COLO829 (cell line): ENCODE measurements around the gene ZFAND4.
A peak's percentile ranks its signal among the peaks of the same experiment; 100 is the strongest.
"Not testable (repeated sequence)": the region's sequence is repeated elsewhere in the genome, so short reads cannot be mapped to it uniquely, and the experiment has no call there.

ENCODE experiments used
- DNase-seq: peaks from one replicate; pipeline ENCODE4 v3.0.0; 2012; ENCODE audit warnings: low spot score

The ZFAND4 gene

GRCh38 chr10:45589868-45590267, 82.7 kb downstream of the ZFAND4 start:
- no peak for DNase-seq

DNA sequence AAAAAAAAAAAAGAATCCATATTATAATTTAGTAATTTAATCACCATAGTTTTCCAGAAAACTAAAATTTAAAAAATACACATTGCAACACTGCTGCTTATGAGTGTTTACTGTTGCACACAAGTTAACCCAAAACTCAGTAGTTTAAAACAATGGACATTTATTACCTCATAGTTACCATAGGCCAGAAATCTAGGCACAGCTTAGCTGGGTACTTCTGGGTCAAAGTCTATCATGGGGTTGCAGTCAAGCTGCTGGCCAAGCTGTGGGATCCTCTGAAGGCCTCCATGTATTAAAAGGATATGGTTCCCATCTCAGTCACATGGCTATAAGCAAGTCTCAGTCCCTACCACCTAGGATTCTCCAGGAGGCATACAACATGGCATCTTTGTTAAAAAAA, 83.6 kb downstream of the ZFAND4 start:
- DNase-seq = no peak

DNA sequence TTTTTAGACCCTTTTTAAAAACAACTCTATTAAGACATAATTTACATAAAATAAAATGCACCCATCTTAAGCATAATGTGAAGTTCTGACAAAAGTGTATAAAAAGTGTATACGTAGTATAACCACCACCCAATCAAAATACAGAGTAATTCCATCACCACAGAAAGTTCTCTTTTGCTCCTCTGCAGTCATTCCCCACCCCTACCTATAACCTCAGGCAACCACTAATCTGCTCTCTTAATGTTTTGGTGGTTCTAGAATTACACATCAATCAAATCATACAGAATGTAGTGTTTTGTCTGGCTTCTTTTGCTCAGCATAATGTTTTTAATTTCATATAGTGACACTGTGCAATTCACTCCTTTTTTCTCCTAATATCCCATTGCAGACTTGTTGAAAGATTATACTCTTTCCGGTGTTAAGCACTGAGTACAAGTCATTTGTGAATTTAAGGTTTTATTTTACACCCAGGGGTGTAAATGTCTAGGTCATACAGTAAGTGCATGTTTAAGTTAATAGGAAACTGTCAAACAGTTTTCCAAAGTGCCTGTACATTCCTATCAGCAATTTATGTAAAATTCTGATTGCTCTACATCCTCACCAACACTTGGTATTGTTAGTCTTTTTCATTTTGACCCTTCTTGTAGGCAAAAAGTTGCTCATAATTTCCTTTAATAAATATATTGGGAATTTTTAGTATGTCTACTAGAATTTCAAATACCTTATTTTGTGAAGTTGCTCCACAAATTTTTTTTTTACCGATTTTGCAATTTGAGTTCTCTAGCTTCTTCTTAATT, 86.3 kb downstream of the ZFAND4 start:
- DNase-seq = no peak

GRCh38 chr10:45585131-45585530, 87.4 kb downstream of the ZFAND4 start:
- DNase-seq = peak; percentile 4

GRCh38 chr10:45582386-45582781, 90.2 kb downstream of the ZFAND4 start:
- no peak for DNase-seq

DNA sequence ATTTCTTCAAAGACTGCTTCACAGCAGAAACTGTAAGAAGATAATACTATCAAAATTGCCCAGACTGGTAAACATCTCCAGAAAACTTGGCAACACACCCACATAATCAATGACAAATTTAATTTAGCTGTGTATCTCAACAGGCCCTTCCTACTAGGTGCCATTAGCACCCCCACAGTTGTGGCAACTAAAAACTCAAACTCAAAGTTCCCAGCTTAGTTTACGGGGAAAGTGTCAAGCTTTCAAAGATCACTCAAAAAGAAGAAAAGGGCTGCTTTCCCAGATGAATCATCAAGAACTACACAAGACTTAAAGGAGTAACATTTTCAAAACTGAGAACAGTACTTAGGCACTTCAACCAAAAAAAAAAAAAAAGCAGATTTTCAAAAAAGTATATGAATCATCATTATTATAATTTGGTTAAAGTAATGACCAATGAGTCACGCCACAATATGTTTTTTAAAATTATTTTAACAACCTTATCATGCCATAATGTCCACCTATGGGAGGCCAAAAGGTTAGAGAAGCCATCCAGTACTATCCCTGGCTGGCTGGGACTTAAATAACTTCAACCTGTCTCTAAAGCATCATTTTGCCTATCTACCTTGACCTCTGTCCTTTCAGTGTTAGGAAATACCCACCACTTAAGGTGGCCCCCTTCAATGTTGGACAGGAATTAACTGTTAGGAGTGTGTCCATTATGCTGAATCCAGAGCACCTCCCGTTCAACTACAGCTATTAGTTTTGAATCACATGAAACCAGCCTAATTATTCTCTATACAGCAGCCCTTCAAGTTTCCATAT, 90.8 kb downstream of the ZFAND4 start:
- DNase-seq = no peak

DNA sequence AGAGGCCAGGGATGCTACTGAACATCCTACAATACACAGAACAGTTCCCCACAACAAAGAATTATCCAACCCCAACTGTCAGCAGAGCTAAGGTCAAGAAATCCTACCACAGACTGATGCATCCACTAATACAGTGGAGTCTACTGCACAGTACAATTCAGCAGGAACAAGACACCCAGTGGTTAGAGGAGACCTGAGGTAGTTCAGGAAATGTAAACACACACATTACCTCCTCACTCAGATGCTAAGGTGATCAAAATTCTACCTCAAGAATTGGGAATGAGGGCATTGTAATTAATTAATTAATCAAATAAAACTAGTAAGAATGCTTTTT, 91.4 kb downstream of the ZFAND4 start:
- DNase-seq = no peak

GRCh38 chr10:45580371-45581215, 92.0 kb downstream of the ZFAND4 start:
- no peak for DNase-seq

- no peak for DNase-seq
Measured at GRCh38 chr10:45578384-45578971, 94.1 kb downstream of the ZFAND4 start.

DNA sequence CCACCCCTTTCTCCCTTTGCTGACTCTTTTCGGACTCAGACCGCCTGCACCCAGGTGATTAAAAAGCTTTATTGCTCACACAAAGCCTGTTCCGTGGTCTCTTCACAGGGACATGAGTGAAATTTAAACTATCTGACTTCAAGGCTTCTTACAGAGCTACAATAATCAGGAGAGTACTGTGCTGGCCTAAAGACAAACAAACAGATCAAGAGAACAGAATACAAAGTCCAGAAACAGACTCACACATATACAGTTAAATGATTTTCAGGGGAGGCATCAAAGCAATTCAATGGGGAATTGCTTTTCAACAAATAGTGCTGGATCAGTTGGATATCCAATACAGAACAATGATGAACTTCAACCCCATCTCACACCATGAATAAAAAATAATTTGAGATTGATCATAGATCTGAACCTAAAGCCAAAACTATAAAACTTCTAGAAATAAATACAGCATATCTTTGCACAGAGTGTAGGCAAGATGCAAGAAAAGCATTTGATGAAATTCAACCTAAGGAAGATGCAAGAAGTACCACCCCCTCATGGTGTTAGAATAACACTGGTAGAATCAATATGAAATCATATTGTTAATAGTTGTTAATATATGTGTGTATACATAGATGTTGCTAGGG, 96.5 kb downstream of the ZFAND4 start:
- no peak for DNase-seq

- not testable (repeated sequence) for DNase-seq
Measured at GRCh38 chr10:45575032-45575761, 97.4 kb downstream of the ZFAND4 start.

GRCh38 chr10:45569471-45569870, 103.1 kb downstream of the ZFAND4 start:
- DNase-seq = no peak

DNA sequence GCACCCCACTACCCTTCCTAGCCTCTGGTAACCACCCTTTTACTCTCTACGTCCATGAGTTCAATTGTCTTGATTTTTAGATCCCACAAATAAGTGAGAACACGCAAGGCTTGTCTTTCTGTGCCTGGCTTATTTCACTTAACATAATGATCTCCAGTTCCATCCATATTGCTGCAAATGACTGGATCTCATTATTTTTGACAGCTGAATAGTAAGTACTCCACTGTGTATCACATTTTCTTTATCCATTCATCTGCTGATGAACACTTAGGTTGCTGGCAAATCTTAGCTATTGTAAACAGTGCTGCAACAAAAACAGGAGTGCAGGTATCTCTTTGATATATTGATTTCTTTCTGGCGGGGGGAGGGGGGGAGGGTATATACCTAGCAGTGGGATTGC, 106.2 kb downstream of the ZFAND4 start:
- no peak for DNase-seq
